GM19025 (cell line): ENCODE data around the gene TMEM72.

ENCODE experiments used
- ATAC-seq: cut with Tn5 transposase; IDR thresholded peaks from one replicate; pipeline ENCODE4 v1.9.1; 2021; ENCODE audit warnings: mild to moderate bottlenecking, low read depth, moderate library complexity; ENCODE audit not compliant: unreplicated experiment

The TMEM72 gene

GRCh38 chr10:44932517-44933450 is 21.6 kb downstream of the TMEM72 start:
- peak; percentile 92 for ATAC-seq

GRCh38 chr10:44933451-44934321 is 22.5 kb downstream of the TMEM72 start:
- ATAC-seq: no peak

GRCh38 chr10:44934416-44935200 is 23.5 kb downstream of the TMEM72 start:
- no peak for ATAC-seq

GRCh38 chr10:44935201-44935965 is 24.2 kb downstream of the TMEM72 start:
- no peak for ATAC-seq

GRCh38 chr10:44935966-44936295 is 24.8 kb downstream of the TMEM72 start:
- no peak for ATAC-seq

GRCh38 chr10:44936314-44936975 is 25.3 kb downstream of the TMEM72 start:
- ATAC-seq: no peak

- ATAC-seq: no peak
Measured at GRCh38 chr10:44937196-44938005, 26.3 kb downstream of the TMEM72 start.

GRCh38 chr10:44938956-44939355 is 27.8 kb downstream of the TMEM72 start:
- ATAC-seq: no peak

GRCh38 chr10:44939691-44940401 is 28.7 kb downstream of the TMEM72 start:
- ATAC-seq: no peak

- no peak for ATAC-seq
Measured at GRCh38 chr10:44944354-44944753, 33.2 kb downstream of the TMEM72 start.

- peak; percentile 44 for ATAC-seq
Measured at GRCh38 chr10:44946205-44946604, 35.1 kb downstream of the TMEM72 start.

- ATAC-seq: peak; percentile 54
Measured at GRCh38 chr10:44947371-44948152, 36.4 kb downstream of the TMEM72 start.

- no peak for ATAC-seq
Measured at GRCh38 chr10:44948642-44949041, 37.5 kb downstream of the TMEM72 start.

GRCh38 chr10:44949127-44949802 is 38.1 kb downstream of the TMEM72 start:
- ATAC-seq: no peak

GRCh38 chr10:44949915-44950314 is 38.8 kb downstream of the TMEM72 start:
- ATAC-seq: no peak

GRCh38 chr10:44950326-44951225 is 39.4 kb downstream of the TMEM72 start:
- no peak for ATAC-seq
